H1 (cell line): ENCODE results near the gene IRF8. TPM values are rescaled to one million over a fixed set of nuclear protein-coding genes. Genes with fewer than 3 reads are reported as not detected.
A peak's percentile ranks its signal among the peaks of the same experiment; 100 is the strongest.

Experiments used
- CTCF ChIA-PET: fragments of 300-600 bp; sonication (Branson Sonifier 250); formaldehyde crosslinking; loops from one replicate; lab custom pipeline; 2021; ENCODE audit not compliant: partially characterized antibody; lab: Charles Lee
- POLR2A ChIA-PET: fragments of 300-600 bp; sonication (Branson Sonifier 250); formaldehyde crosslinking; loops from one replicate; lab custom pipeline; 2021; ENCODE audit warnings: inconsistent platforms; ENCODE audit not compliant: partially characterized antibody; lab: Charles Lee
- DNase-seq, 2 experiments: peaks; one replicate each; pipeline versions ENCODE4 v3.0.0 to v3.0.0-alpha.2; 2010 to 2022; ENCODE audit warnings: low spot score in 2 of 2, low read depth in 1 of 2, mixed read lengths in 1 of 2
- FAIRE-seq: peaks from 2 replicates; lab custom pipeline; 2011; peaks lifted over from hg19 to GRCh38; lab: Jason Lieb, UNC
- H2AFZ ChIP-seq: 2 replicates; pipeline ENCODE4 v1.8.1; 2012; ENCODE audit warnings: low read length, inconsistent platforms
- H2AK5ac ChIP-seq: 2 replicates; pipeline ENCODE4 v1.6.1; 2013; ENCODE audit warnings: low read depth, low read length
- H2BK120ac ChIP-seq: replicated peaks from 2 replicates; pipeline ENCODE3; 2013; ENCODE audit warnings: low read depth, low read length, inconsistent platforms
- H2BK12ac ChIP-seq: 2 replicates; pipeline ENCODE4 v1.6.1; 2013; ENCODE audit warnings: low read depth, low read length
- H2BK15ac ChIP-seq: 2 replicates; pipeline ENCODE4 v1.6.1; 2013; ENCODE audit warnings: low read length
- H2BK20ac ChIP-seq: 2 replicates; pipeline ENCODE4 v1.6.1; 2013; ENCODE audit warnings: low read length
- H2BK5ac ChIP-seq: 2 replicates; pipeline ENCODE4 v1.6.1; 2013; ENCODE audit warnings: low read depth, low read length
- H3K14ac ChIP-seq: 2 replicates; pipeline ENCODE4 v1.6.1; 2013; ENCODE audit warnings: inconsistent platforms; ENCODE audit not compliant: insufficient read length
- H3K18ac ChIP-seq: 2 replicates; pipeline ENCODE4 v1.6.1; 2013; ENCODE audit warnings: low read length; ENCODE audit errors: extremely low read depth
- H3K23ac ChIP-seq: 2 replicates; pipeline ENCODE4 v1.6.1; 2013; ENCODE audit warnings: inconsistent platforms; ENCODE audit not compliant: insufficient read length
- H3K23me2 ChIP-seq: 2 replicates; pipeline ENCODE4 v1.6.1; 2013; ENCODE audit warnings: low read depth, low read length
- H3K27ac ChIP-seq: 2 replicates; pipeline ENCODE4 v1.6.1; 2011; ENCODE audit warnings: low read depth, low read length, inconsistent platforms
- H3K27me3 ChIP-seq, 4 experiments: replicated peaks in 1 of 4; 1 replicate in 1 of 4; 2 replicates in 3 of 4; pipeline versions ENCODE4 v1.6.1 to v1.8.1; 2011 to 2013; ENCODE audit warnings: low read length in 3 of 4, mild to moderate bottlenecking in 3 of 4, inconsistent platforms in 2 of 4, mixed read lengths in 2 of 4, moderate library complexity in 1 of 4; ENCODE audit not compliant: control insufficient read depth in 3 of 4, insufficient read depth in 3 of 4; ENCODE audit errors: extremely low read depth in 1 of 4
- H3K36me3 ChIP-seq, 4 experiments: 2 replicates each; pipeline versions ENCODE4 v1.6.1 to v1.8.1; 2011 to 2013; ENCODE audit warnings: mild to moderate bottlenecking in 4 of 4, low read length in 3 of 4, moderate library complexity in 2 of 4, control low read depth in 1 of 4, inconsistent platforms in 1 of 4; ENCODE audit not compliant: insufficient read depth in 4 of 4, control insufficient read depth in 2 of 4
- H3K4ac ChIP-seq: replicated peaks from 2 replicates; pipeline ENCODE3; 2013; ENCODE audit warnings: low read length, low read depth, mixed read lengths, inconsistent platforms; ENCODE audit not compliant: insufficient read length
- H3K4me1 ChIP-seq, 4 experiments: replicated peaks in 1 of 4; 1 replicate in 1 of 4; 2 replicates in 3 of 4; pipeline versions ENCODE4 v1.6.1 to v1.8.1; 2011 to 2013; ENCODE audit warnings: low read length in 3 of 4, inconsistent platforms in 2 of 4, mixed read lengths in 1 of 4; ENCODE audit not compliant: insufficient read depth in 4 of 4, control insufficient read depth in 3 of 4
- H3K4me2 ChIP-seq, 2 experiments: 2 replicates each; pipeline versions ENCODE4 v1.6.1 to v1.8.1; 2011 to 2013; ENCODE audit warnings: low read depth in 2 of 2, low read length in 2 of 2, control low read depth in 1 of 2, inconsistent platforms in 1 of 2, mild to moderate bottlenecking in 1 of 2; ENCODE audit not compliant: insufficient read depth in 1 of 2
- H3K4me3 ChIP-seq, 4 experiments: fragments of 200-600, 300-600 bp in 1 of 4; sonication (generic), shearing (Covaris generic), sonication (Bioruptor Twin) in 1 of 4; 2 replicates each; pipeline versions ENCODE4 v1.5.1 to v1.8.1; 2011 to 2016; ENCODE audit warnings: low read length in 4 of 4, low read depth in 3 of 4, control low read depth in 2 of 4, inconsistent platforms in 2 of 4, mild to moderate bottlenecking in 2 of 4, mixed read lengths in 1 of 4, moderate library complexity in 1 of 4; ENCODE audit not compliant: insufficient read depth in 2 of 4; ENCODE audit errors: extremely low read depth in 1 of 4
- H3K56ac ChIP-seq: replicated peaks from 2 replicates; pipeline ENCODE3; 2013; ENCODE audit warnings: low read depth, mild to moderate bottlenecking, mixed read lengths, low read length, inconsistent platforms; ENCODE audit not compliant: insufficient read length
- H3K79me1 ChIP-seq: 2 replicates; pipeline ENCODE4 v1.6.1; 2013; ENCODE audit warnings: low read depth, low read length, control low read depth
- H3K79me2 ChIP-seq, 2 experiments: 2 replicates each; pipeline versions ENCODE4 v1.6.1 to v1.8.1; 2012 to 2013; ENCODE audit warnings: low read length in 2 of 2, mild to moderate bottlenecking in 2 of 2, inconsistent platforms in 1 of 2; ENCODE audit not compliant: insufficient read depth in 2 of 2, control insufficient read depth in 1 of 2
- H3K9ac ChIP-seq, 4 experiments: replicated peaks in 1 of 4; 1 replicate in 1 of 4; 2 replicates in 3 of 4; pipeline versions ENCODE4 v1.6.1 to v1.8.1; 2011 to 2013; ENCODE audit warnings: low read depth in 3 of 4, low read length in 3 of 4, control low read depth in 2 of 4, mild to moderate bottlenecking in 2 of 4, moderate library complexity in 2 of 4, inconsistent platforms in 1 of 4; ENCODE audit errors: extremely low read depth in 1 of 4
- H3K9me3 ChIP-seq, 2 experiments: 2 replicates each; pipeline versions ENCODE4 v1.6.1 to v1.8.1; 2012 to 2013; ENCODE audit warnings: mild to moderate bottlenecking in 2 of 2, moderate library complexity in 2 of 2, control low read depth in 1 of 2, inconsistent platforms in 1 of 2, low read depth in 1 of 2, low read length in 1 of 2, mixed read lengths in 1 of 2; ENCODE audit not compliant: insufficient read depth in 2 of 2
- H4K20me1 ChIP-seq, 2 experiments: replicated peaks in 1 of 2; 2 replicates each; pipeline versions ENCODE3 to v1.8.1; 2011 to 2013; ENCODE audit warnings: inconsistent platforms in 2 of 2, low read length in 2 of 2, mild to moderate bottlenecking in 1 of 2; ENCODE audit not compliant: insufficient read depth in 2 of 2, control insufficient read depth in 1 of 2
- H4K5ac ChIP-seq: 2 replicates; pipeline ENCODE4 v1.6.1; 2013; ENCODE audit warnings: low read length, low read depth, mixed read lengths, inconsistent platforms; ENCODE audit not compliant: insufficient read length
- H4K8ac ChIP-seq: 2 replicates; pipeline ENCODE4 v1.8.0; 2013; ENCODE audit warnings: mild to moderate bottlenecking, moderate library complexity, low read length, inconsistent platforms; ENCODE audit not compliant: insufficient read depth; ENCODE audit errors: extremely low read depth
- H4K91ac ChIP-seq: replicated peaks from 2 replicates; pipeline ENCODE3; 2013; ENCODE audit warnings: low read length, mixed read lengths, inconsistent platforms; ENCODE audit not compliant: insufficient read length
- BRCA1 ChIP-seq: IDR thresholded peaks from 2 replicates; pipeline ENCODE4 v1.6.1; 2012; ENCODE audit warnings: low read depth, low read length, improper control_type of control experiment
- CEBPB ChIP-seq: IDR thresholded peaks from 2 replicates; pipeline ENCODE4 v1.6.1; 2012; ENCODE audit warnings: low read depth, low read length
- EGR1 ChIP-seq: IDR thresholded peaks from 2 replicates; pipeline ENCODE4 v1.6.1; 2011; ENCODE audit warnings: low read depth, low read length, borderline replicate concordance
- GABPA ChIP-seq: IDR thresholded peaks from 2 replicates; pipeline ENCODE4 v1.6.1; 2011; ENCODE audit warnings: mild to moderate bottlenecking, low read length, moderate library complexity, borderline replicate concordance; ENCODE audit not compliant: insufficient read depth
- JUN ChIP-seq: IDR thresholded peaks from 2 replicates; pipeline ENCODE4 v1.6.1; 2011; ENCODE audit warnings: low read depth, mild to moderate bottlenecking, improper control_type of control experiment, low read length
- MAFK ChIP-seq: IDR thresholded peaks from 2 replicates; pipeline ENCODE4 v1.6.1; 2012; ENCODE audit warnings: low read depth, mild to moderate bottlenecking, improper control_type of control experiment, low read length
- NANOG ChIP-seq: IDR thresholded peaks from 2 replicates; pipeline ENCODE4 v1.6.1; 2011; ENCODE audit warnings: low read length, low read depth, mild to moderate bottlenecking, inconsistent platforms; ENCODE audit not compliant: insufficient read depth, poor library complexity, severe bottlenecking
- RNF2 ChIP-seq: fragments of 200-900, 300-1000 bp; sonication (generic); IDR thresholded peaks from 2 replicates; pipeline ENCODE4 v1.7.1; 2016; ENCODE audit warnings: borderline replicate concordance, low read depth, mild to moderate bottlenecking, antibody characterized with exemption, low read length; ENCODE audit not compliant: poor library complexity, severe bottlenecking; ENCODE audit errors: missing control alignments
- SP4 ChIP-seq: IDR thresholded peaks from 2 replicates; pipeline ENCODE4 v1.6.1; 2012; ENCODE audit warnings: low read length, inconsistent platforms
- TEAD4 ChIP-seq: IDR thresholded peaks from 2 replicates; pipeline ENCODE4 v1.6.1; 2012; ENCODE audit warnings: low read depth, low read length, inconsistent platforms, mixed read lengths
- WGBS, 2 experiments: shearing (Covaris generic) in 1 of 2; methylation state at CpG; one replicate each; pipeline versions ENCODE4 v1.1.6 to v1.1.7; 2013 to 2015; ENCODE audit warnings: low lambda C conversion rate in 2 of 2, mixed read lengths in 2 of 2, inconsistent platforms in 1 of 2, low coverage in 1 of 2, missing lambda C conversion rate in 1 of 2; ENCODE audit not compliant: insufficient replicate concordance in 2 of 2, insufficient coverage in 1 of 2, insufficient read length in 1 of 2; ENCODE audit errors: extremely low coverage in 1 of 2, missing lambda C conversion rate in 1 of 2; 5-methylcytosine and 5-hydroxymethylcytosine counted together
- polyA plus RNA-seq, 7 experiments: library from polyadenylated mRNA; depleted of rRNA in 3 of 7; stranded (reverse) in 5 of 7; unstranded in 2 of 7; fragments of >200 nt in 5 of 7; fragments of 200-250 nt in 2 of 7; gene quantifications; 1 replicate in 5 of 7; 2 replicates in 1 of 7; 4 replicates in 1 of 7; pipeline versions ENCODE4 v1.2.1 to v1.2.3, GENCODE V29; 2011 to 2013; ENCODE audit warnings: missing spikeins in 2 of 7, mixed read lengths in 2 of 7
- total RNA-seq: library from RNA; stranded (reverse); fragmentation: NEBNext Ultra II Directional; extraction: Animal tissue kit (Norgen Biotek cat#: 25700); gene quantifications from 2 replicates; pipeline ENCODE4 v1.2.1, GENCODE V29; 2021

The IRF8 gene
- total and polyA plus RNA-seq, 2 of the 8 experiments (the other 6 are each of a cell fraction or from before 2014, with no cell fraction given): 0.35 to 2.0 TPM

DNA sequence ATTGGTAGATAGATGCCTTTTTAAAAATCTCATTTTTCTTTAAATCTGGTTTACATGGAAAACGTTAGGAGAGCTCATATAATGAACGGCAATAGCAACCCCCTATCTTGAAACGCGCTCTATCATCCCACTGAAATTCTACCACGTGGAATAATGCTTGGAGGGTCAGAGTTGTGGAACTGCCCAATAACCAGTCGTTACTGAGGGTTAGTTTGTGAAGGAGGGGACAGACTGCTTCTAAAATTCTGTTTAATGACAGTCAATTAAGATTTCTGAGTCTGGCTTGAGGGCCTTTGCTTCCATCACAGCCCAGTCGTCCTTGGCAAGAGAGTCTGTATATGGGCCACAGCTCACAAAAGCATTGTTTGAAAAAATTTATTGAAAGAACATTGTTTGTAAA, 482 bp downstream of the IRF8 start:
- no peaks in the 10 kb centered on the region for H3K9me3 ChIP-seq
- no peak overlapping the region for H3K4ac ChIP-seq
- H2AFZ ChIP-seq: no peak overlapping the region
- DNase-seq (no peak), FAIRE-seq (no peak)
- H3K56ac ChIP-seq: no peak overlapping the region
- no peaks in the 10 kb centered on the region for H3K79me2 ChIP-seq
- no peak overlapping the region for H2BK20ac ChIP-seq
- H4K5ac ChIP-seq: no peak overlapping the region
- no peak overlapping the region for H2AK5ac ChIP-seq
- H3K23ac ChIP-seq: no peak overlapping the region
- H2BK12ac ChIP-seq: no peak overlapping the region
- H2BK120ac ChIP-seq: no peak overlapping the region
- TF ChIP-seq TEAD4 (no peak), BRCA1 (no peak), GABPA (no peak), NANOG (no peak), MAFK (no peak), EGR1 (no peak), CEBPB (no peak), SP4 (no peak), RNF2 (no peak), JUN (no peak)
- TF ChIP-seq, all 59 proteins: peak for 0
- WGBS, 2 experiments: 56% methylated on average over 7 of the region's 7 CpGs; no CpG with 5 or more reads in 1 of the 2 experiments
- ChIA-PET POLR2A (interaction anchor here (1.2 to 1.4 kb wide), 3 partner anchors 10 to 29 kb away, joined by 3 to 4 read pairs (median 3); no protein-coding TSS in a partner anchor), CTCF (interaction anchor here (0.9 to 3.3 kb wide), 5 partner anchors 10 to 87 kb away, joined by 3 to 31 read pairs (median 3); no protein-coding TSS in a partner anchor)
- no peaks in the 10 kb centered on the region for H4K20me1 ChIP-seq
- no peak overlapping the region for H3K9ac ChIP-seq
- peaks cover 6% of the 10 kb centered on the region; the same call in 1 of the 2 replicates for H3K23me2 ChIP-seq
- no peak overlapping the region for H4K91ac ChIP-seq
- H3K79me1 ChIP-seq: no peaks in the 10 kb centered on the region
- H4K8ac ChIP-seq: no peak overlapping the region
- no peak overlapping the region for H2BK5ac ChIP-seq
- H3K4me2 ChIP-seq: peak overlapping the region; percentile 52 to 88
- no peaks in the 10 kb centered on the region for H3K36me3 ChIP-seq
- H3K18ac ChIP-seq: no peak overlapping the region
- no peak overlapping the region for H3K27ac ChIP-seq
- H2BK15ac ChIP-seq: no peak overlapping the region
- peak overlapping the region; percentile 41 to 68 (median 56) for H3K4me3 ChIP-seq
- H3K14ac ChIP-seq: no peak overlapping the region
- H3K27me3 ChIP-seq: peaks cover 11 to 43% (median 30%) of the 10 kb centered on the region in 4 experiments
- H3K4me1 ChIP-seq: no peaks in the 10 kb centered on the region
